Glomerular visceral epithelial cell (primary cell): ENCODE measurements around the gene SYP.
A peak's percentile ranks its signal among the peaks of the same experiment; 100 is the strongest.
"Not testable (repeated sequence)": the region's sequence is repeated elsewhere in the genome, so short reads cannot be mapped to it uniquely, and the experiment has no call there.

Experiments used
- DNase-seq: peaks from one replicate; pipeline ENCODE4 v3.0.0-alpha.2; 2016; ENCODE audit errors: extremely low spot score

SYP gene

DNA sequence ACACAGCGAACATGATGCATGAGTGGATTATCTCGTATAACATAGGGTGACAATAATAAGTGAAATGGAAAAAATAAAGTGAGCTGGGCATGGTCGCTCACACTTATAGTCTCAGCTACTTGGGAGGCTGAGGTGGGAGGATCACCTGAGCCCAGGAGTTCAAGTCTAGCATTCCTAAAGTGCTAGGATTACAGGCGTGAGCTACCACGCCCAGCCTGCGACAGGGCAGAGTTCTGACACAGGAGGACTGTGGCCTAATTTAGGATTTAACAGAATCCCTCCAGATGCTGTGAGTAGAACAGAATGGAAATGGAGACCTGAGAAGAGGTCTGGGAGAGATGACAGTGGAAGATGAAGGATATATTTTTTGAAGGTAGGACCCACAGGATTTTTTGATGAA lies 10.4 kb downstream of the SYP start:
- no peak for DNase-seq

GRCh38 chrX:49188468-49189076 lies 11.4 kb downstream of the SYP start:
- no peak for DNase-seq

- no peak for DNase-seq
Measured at GRCh38 chrX:49187526-49187925, 12.5 kb downstream of the SYP start.

DNA sequence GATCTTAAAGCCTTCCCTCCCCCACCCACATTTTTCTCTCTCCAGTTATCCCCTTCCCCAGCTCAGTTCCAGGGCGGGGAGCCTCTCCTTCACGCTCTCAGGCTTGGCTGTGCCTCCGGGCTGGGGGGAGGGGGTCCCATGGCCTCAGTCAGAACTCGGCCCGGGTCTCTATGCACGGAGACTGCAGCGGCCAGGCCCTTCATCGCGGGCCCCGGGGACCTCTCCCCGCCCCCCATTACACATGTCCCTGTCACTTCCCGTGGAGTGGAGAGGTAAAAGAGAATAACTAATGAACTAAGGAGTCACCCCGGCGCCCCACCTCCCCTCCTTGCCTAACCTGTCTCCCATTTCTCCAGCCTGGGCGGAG lies 13.0 kb downstream of the SYP start:
- DNase-seq = no peak

- DNase-seq = peak; percentile 62
Measured at GRCh38 chrX:49186125-49187027, 13.6 kb downstream of the SYP start, which contains the start of gene PRICKLE3. PRICKLE3 (minus strand) TSS chrX:49186373; CDS start chrX:49186297, 76 bp downstream.

- peak; percentile 94 for DNase-seq
Measured at GRCh38 chrX:49184294-49185281, 15.4 kb downstream of the SYP start.

DNA sequence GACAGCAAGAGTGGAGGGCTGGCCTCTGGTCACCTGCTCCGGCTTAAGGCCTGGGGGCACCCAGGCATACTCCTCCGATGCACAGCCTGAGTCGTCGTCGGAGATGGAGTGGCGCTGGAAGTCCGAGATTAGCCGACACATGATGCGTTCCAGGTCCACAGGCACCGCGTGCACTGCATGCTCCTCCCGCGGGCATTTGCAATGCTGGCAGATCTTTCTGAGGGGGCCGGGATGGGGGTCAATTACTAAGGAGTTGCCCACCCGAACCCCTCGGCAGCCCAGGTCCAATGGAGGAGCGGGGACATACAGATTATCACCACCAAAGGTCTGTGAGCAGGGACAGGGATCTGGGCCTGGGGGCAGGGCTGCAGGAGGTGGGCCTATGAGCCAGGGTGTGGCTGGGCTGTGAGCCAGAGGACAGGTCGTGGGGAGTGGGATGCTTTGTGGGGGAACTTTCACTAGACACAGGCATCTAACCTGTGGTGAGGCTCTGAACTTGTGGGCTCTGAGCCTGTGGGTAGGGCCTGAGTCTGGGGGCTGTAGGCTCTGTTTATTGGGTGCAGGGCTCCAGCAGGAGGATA lies 16.2 kb downstream of the SYP start:
- no peak for DNase-seq

DNA sequence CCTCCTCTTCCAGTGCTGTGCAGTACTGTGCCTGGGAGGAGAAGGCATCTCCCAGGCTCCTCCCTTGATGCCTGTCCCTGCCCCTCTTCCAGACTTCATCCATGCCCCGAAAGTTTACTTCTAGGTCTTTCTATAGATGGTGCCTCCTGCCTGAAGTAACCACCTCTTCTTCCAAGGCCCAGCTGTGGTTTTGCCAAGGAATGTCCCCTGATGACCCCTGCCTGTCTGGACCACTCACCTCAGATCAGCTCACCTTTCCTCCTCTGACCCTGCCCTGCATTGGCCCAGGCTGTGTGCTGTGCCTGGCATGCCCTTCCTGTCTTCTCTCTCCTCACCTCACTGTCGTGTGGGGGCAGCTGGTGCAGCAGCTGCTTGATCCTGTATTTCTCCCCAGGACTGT lies 20.6 kb downstream of the SYP start:
- no peak for DNase-seq

DNA sequence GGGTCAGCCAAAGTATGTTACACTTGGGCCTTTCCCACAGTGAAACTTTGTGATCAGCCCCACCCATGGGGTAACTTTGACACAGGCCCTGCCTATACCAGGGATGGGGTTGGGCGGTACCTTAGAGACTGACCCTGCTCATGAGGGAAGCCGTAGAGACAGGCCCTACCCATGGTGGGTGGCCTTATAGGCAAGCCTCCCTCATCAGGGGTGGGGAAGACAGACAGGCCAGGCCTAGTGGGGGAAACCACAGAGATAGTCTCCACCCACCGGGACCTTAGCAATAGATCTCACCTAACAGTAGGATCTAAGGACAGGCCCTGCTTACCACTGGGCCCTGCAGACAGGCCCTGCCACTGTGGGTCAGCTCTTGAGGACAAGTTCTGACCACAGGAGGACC lies 21.5 kb downstream of the SYP start:
- no peak for DNase-seq

GRCh38 chrX:49177873-49178480 lies 22.0 kb downstream of the SYP start:
- no peak for DNase-seq

DNA sequence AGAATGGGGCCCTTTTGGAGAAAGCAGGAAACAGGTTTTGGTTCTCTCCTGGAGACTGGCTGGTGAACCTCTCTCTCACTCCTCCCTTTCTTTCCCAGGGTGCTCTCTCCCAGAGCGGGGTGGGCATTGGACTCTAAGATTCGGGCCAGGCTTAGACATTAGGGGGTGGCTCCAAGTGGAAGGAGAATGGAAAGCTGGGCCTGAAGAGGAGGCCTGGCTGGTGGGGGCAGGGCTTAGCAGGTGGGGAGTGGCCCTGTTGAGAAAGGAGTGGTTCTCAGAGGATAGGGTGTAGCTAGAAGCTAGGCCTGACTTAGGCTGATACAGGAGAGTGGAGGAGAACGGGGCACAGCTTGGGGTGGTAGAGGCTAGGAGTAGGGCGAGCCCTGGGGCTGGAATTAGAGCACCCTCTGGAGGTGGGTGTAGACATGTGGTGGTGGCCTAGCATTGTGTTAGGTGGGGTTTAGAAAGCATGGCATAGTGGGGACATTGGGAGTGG lies 22.6 kb downstream of the SYP start:
- peak; percentile 18 for DNase-seq

- no peak for DNase-seq
Measured at GRCh38 chrX:49176421-49177326, 23.3 kb downstream of the SYP start.

DNA sequence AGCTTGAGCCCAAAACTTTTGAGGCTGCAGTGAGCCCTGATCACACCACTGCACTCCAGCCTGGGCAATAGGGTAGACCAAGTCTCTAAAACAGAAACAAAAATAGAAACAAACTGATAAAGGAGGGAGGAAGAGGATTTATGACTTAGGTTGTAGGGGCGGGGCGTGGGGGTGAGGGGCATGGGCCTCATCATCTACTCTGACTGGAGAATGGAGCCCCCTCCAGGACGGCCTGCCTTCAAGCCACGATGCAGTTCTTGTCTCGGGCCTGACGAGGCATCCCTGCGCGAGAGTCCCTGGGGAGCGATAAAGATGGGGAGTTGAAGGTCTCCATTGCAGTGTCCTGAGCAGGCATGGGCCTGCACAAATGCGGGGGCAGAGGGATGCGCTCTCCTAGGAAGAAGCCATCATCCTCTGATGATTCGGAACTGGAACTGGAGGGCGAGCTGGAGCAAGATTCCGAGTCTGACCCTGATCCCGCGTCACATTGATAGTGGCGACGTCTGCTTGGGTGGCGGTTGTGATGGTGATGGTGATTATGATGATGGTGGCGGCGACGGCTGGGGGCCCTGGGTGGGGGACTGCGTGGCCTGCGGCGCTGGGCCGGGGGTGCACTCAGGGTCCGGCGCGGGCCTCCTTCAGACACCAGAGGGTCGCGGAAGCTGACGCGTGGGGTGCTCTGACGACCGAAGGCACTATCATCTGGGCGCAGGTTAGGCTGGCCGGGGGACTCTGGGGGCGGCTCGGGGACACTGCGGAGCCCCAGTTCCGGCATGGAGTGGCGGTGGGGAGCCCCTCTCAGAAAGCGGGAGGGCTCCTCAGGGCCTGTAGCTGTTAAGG lies 24.3 kb downstream of the SYP start:
- DNase-seq = no peak

GRCh38 chrX:49174723-49175122 lies 25.3 kb downstream of the SYP start:
- no peak for DNase-seq

- DNase-seq = not testable (repeated sequence)
Measured at GRCh38 chrX:49173544-49173943, 26.4 kb downstream of the SYP start.

- DNase-seq = peak; percentile 75
Measured at GRCh38 chrX:49172280-49172780, 27.7 kb downstream of the SYP start.

GRCh38 chrX:49171752-49172279 lies 28.2 kb downstream of the SYP start, which contains the start of gene PLP2:
PLP2 (plus strand) TSS chrX:49171898; CDS start chrX:49172001, 103 bp downstream.
- DNase-seq = peak; percentile 58

DNA sequence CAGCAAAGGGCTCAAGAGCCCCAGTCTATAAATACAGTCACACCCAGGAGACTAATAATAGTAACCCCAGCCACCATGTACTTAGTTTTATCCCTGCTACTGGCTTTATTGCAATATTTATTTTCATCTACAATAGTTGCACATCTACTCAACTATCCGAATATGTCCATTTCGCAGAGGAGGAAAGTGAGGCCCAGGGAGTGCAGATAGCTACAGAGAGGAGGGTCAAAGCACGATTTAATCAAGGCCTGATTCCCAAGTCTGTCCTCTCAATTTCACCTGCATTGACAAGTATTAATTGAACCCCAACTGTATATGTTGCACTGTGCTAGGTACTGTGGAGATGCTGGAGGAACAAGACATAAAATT lies 32.3 kb downstream of the SYP start:
- no peak for DNase-seq
